Activated CD8-positive, alpha-beta T cell treated with anti-CD3 and anti-CD28 coated beads for 36 hours (primary cell): Measurements from ENCODE around the gene ABR. TPM values are rescaled to one million over a fixed set of nuclear protein-coding genes. Genes with fewer than 3 reads are reported as not detected.

Experiments
- ATAC-seq: fragments of 200-7000 bp; cut with Tn5 transposase; one replicate; pipeline ENCODE4 v1.10.0; 2021; ENCODE audit warnings: mild to moderate bottlenecking, moderate library complexity
- CTCF ChIA-PET: fragments of 350-600 bp; sonication (Branson Sonifier 250); formaldehyde crosslinking; loops from one replicate; lab custom pipeline; 2021; ENCODE audit warnings: antibody characterized with exemption; lab: Charles Lee
- POLR2A ChIA-PET: fragments of 350-600 bp; sonication (Branson Sonifier 250); formaldehyde crosslinking; loops from one replicate; lab custom pipeline; 2021; ENCODE audit warnings: antibody characterized with exemption; lab: Charles Lee
- DNase-seq: peaks from one replicate; pipeline ENCODE4 v3.0.0-alpha.2; 2020
- H3K27ac Mint-ChIP-seq: one replicate; pipeline ENCODE4 v1.8.0; 2021; ENCODE audit warnings: mild to moderate bottlenecking, mixed read lengths
- H3K27me3 Mint-ChIP-seq: one replicate; pipeline ENCODE4 v1.8.0; 2021; ENCODE audit warnings: mixed read lengths
- H3K36me3 Mint-ChIP-seq: one replicate; pipeline ENCODE4 v1.8.0; 2021; ENCODE audit warnings: low read depth, mixed read lengths
- H3K4me1 Mint-ChIP-seq: one replicate; pipeline ENCODE4 v1.8.0; 2021; ENCODE audit warnings: low read depth, mixed read lengths
- H3K4me3 Mint-ChIP-seq: one replicate; pipeline ENCODE4 v1.8.0; 2021; ENCODE audit warnings: mild to moderate bottlenecking, moderate library complexity, mixed read lengths
- H3K9me3 Mint-ChIP-seq: one replicate; pipeline ENCODE4 v1.8.0; 2021; ENCODE audit warnings: mixed read lengths
- intact Hi-C: fragments of 100-400 bp; cut with micrococcal nuclease; formaldehyde crosslinking; loops from one replicate; pipeline ENCODE4 v1.10.0; 2022
- total RNA-seq, 2 experiments: library from RNA; stranded (reverse); gene quantifications; one replicate each; pipeline ENCODE4 v1.2.3, GENCODE V29; 2021
- TF ChIP-seq, protein P1 (sequence below): fragments of 200-600 bp; IDR thresholded peaks from one replicate; pipeline ENCODE4 v1.8.0; 2022; ENCODE audit warnings: antibody characterized with exemption, mild to moderate bottlenecking

ABR gene
- total RNA-seq, 2 experiments from 2014 or later = 44.4 to 46.6 TPM

DNA sequence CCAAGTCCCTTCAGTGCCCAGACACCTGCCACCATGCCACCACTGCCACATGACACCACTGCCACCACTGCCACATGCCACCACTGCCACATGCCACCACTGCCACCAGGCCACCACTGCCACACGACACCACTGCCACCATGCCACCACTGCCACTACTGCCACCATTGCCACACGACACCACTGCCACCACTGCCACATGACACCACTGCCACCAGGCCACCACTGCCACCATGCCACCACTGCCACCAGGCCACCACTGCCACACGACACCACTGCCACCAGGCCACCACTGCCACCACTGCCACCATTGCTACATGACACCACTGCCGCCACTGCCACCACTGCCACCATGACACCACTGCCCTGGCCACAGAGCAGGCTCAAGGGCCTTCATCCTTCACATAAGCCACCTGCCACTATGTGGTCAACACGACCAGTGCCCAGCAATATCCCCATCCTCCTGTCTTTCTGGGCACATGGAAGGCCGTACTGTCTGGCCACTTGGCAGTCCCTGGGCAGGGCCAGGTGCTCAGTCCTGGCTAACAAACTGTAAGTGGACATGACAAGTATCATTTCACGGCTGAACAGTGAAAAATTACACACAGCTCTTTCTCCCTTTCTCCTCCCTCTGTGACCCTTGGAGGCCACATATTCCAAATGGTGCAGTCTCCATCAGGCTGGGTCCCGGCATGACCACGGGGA is 33.1 kb downstream of the ABR start:
- intact Hi-C loops = no loop called here
- Mint-ChIP-seq H3K9me3 (no peaks in the 10 kb centered on the region), H3K36me3 (no peaks in the 10 kb centered on the region), H3K4me3 (no peak overlapping the region), H3K4me1 (no peaks in the 10 kb centered on the region), H3K27ac (no peak overlapping the region), H3K27me3 (no peaks in the 10 kb centered on the region)
- ChIA-PET POLR2A (no interaction called here), CTCF (interaction anchor here (1.2 to 1.3 kb wide), 2 partner anchors 24 to 41 kb away, joined by 3 to 4 read pairs; no protein-coding TSS in a partner anchor)
- TF ChIP-seq, protein P1, sequence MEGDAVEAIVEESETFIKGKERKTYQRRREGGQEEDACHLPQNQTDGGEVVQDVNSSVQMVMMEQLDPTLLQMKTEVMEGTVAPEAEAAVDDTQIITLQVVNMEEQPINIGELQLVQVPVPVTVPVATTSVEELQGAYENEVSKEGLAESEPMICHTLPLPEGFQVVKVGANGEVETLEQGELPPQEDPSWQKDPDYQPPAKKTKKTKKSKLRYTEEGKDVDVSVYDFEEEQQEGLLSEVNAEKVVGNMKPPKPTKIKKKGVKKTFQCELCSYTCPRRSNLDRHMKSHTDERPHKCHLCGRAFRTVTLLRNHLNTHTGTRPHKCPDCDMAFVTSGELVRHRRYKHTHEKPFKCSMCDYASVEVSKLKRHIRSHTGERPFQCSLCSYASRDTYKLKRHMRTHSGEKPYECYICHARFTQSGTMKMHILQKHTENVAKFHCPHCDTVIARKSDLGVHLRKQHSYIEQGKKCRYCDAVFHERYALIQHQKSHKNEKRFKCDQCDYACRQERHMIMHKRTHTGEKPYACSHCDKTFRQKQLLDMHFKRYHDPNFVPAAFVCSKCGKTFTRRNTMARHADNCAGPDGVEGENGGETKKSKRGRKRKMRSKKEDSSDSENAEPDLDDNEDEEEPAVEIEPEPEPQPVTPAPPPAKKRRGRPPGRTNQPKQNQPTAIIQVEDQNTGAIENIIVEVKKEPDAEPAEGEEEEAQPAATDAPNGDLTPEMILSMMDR = no peak
- no peak for DNase-seq
- ATAC-seq = no peak

DNA sequence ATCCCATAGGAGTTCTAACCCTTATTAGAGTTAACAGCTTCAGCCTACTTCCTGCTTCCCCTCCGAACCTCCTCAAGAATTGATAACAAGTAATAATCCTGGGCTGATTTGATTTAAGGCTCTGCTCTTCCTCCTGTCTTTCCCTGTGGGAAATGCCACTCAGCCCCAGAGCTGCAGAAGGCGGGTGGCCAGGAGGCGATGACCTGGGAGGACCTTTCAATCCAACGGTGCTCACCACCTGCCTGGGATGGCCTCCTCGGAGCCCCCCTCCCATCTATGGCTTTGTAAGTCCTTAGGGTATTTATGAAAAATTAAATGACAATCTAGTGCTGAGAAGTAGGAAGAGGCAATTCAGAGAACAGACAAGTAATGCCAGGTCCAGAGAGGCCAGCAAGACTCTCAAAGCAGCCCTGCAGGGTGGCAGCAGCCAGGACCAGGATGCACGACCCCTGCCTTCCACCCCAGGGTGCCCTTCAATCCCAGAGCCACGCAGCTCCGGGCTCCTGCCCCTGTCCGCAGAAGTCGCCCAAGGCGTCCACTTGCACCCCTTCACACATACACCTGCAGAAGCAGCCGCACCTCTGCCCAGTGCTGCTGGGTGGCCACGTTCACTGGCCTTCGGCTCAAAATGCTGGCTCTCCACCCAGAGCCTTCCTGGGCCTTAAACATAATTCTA is 34.3 kb downstream of the ABR start:
- Mint-ChIP-seq H3K27ac (no peak overlapping the region), H3K4me3 (no peak overlapping the region), H3K9me3 (no peaks in the 10 kb centered on the region), H3K4me1 (no peaks in the 10 kb centered on the region), H3K36me3 (no peaks in the 10 kb centered on the region), H3K27me3 (no peaks in the 10 kb centered on the region)
- intact Hi-C loops = no loop called here
- ATAC-seq (no peak), DNase-seq (no peak)
- TF ChIP-seq, protein P1 = no peak
- ChIA-PET CTCF (interaction anchor here (1.3 kb wide), 1 partner anchor 23 kb away, joined by 4 read pairs; no protein-coding TSS in a partner anchor), POLR2A (no interaction called here)

DNA sequence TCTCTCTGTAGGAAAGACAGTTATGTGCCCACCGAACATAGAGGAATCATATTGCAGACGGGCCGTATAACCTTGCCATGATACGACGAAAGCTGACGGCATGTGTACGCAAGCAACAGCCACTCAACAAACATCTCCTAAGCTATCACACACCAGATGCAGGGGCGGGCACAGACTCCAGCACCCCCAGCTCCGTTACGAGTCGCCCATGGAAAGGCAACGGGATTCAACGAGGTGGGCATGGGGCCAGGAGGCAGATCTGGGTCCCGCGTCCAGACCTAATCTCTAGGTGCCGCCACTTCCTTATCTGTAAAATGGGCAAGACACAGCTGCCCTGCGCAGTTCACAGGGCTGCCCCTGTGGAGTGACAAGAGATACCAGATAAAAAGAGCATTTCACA is 35.6 kb downstream of the ABR start:
- Mint-ChIP-seq H3K36me3 (no peaks in the 10 kb centered on the region), H3K9me3 (no peaks in the 10 kb centered on the region), H3K27ac (no peak overlapping the region), H3K4me1 (no peaks in the 10 kb centered on the region), H3K4me3 (no peak overlapping the region), H3K27me3 (no peaks in the 10 kb centered on the region)
- TF ChIP-seq, protein P1 = no peak
- no peak for DNase-seq
- intact Hi-C loops = no loop called here
- POLR2A ChIA-PET = no interaction called here
- CTCF ChIA-PET = interaction anchor here (1.5 kb wide), 1 partner anchor 22 kb away, joined by 3 read pairs; no protein-coding TSS in a partner anchor
- ATAC-seq = no peak

DNA sequence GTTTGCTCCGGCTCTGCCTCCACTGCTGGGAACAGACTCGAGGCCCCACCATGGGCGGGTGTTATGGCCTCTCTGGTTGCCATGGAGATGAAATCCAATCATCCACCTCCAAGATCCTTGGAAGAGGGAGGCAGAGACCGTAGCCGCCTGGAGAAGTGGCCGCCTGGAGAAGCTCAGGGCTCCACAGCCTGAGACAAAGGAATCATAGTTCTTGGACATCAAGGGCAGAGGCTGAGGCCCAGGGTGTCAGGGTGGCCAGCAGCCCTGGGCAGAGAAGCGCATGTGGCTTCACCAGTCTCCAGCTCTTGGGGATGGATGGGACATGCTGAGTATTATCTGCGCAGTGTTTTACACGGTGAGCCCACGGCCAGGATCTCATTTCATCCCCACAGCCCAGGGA is 36.2 kb downstream of the ABR start:
- no peaks in the 10 kb centered on the region for H3K27me3 Mint-ChIP-seq
- H3K27ac Mint-ChIP-seq = no peak overlapping the region
- TF ChIP-seq, protein P1 = no peak
- POLR2A ChIA-PET = no interaction called here
- intact Hi-C loops = no loop called here
- CTCF ChIA-PET = interaction anchor here (1.5 kb wide), 1 partner anchor 21 kb away, joined by 3 read pairs; no protein-coding TSS in a partner anchor
- no peak overlapping the region for H3K4me3 Mint-ChIP-seq
- DNase-seq = no peak
- no peaks in the 10 kb centered on the region for H3K9me3 Mint-ChIP-seq
- no peaks in the 10 kb centered on the region for H3K4me1 Mint-ChIP-seq
- H3K36me3 Mint-ChIP-seq = no peaks in the 10 kb centered on the region
- ATAC-seq = no peak

DNA sequence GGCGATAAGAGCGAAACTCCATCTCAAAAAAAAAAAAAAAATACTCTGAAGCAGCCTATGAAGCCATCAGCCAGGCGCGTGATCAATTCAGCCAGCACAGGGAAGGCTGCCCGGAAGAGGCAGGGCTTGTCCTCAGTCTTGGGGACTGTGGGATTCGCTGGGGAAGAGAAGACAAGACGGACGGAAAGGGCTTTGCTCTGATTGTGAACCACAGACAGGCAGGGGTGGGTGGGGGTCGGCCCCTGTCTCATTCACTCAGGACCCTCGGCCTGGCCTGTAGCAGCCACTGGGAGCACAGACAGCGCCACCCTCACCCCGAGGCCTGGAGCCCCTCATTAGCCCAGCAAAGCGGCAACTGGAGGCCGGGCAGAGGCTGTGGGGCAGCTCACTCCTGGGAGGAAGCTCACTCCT is 37.2 kb downstream of the ABR start:
- no peaks in the 10 kb centered on the region for H3K36me3 Mint-ChIP-seq
- no peak overlapping the region for H3K27ac Mint-ChIP-seq
- H3K27me3 Mint-ChIP-seq = no peaks in the 10 kb centered on the region
- H3K4me1 Mint-ChIP-seq = no peaks in the 10 kb centered on the region
- TF ChIP-seq, protein P1 = no peak
- POLR2A ChIA-PET = no interaction called here
- CTCF ChIA-PET = no interaction called here
- H3K9me3 Mint-ChIP-seq = no peaks in the 10 kb centered on the region
- intact Hi-C loops = no loop called here
- ATAC-seq = no peak
- no peak for DNase-seq
- no peak overlapping the region for H3K4me3 Mint-ChIP-seq
